Measurements from ENCODE around the gene PITX1.

Gene PITX1

GRCh38 chr5:134979416-134979815 lies 54.6 kb downstream of the PITX1 start:
- Histone ChIP-seq H3K9me3 (ENCODE audit: insufficient read depth, low read length) (peaks cover 69% of the 10 kb centered on the region), H3K27me3 (ENCODE audit: insufficient read depth, insufficient read length) (no peaks in the 10 kb centered on the region), H3K9ac (ENCODE audit: insufficient read length, low read depth) (no peak overlapping the region), H3K36me3 (ENCODE audit: insufficient read depth, insufficient read length, low read length) (no peaks in the 10 kb centered on the region), H3K4me3 (ENCODE audit: insufficient read length, low read depth) (no peak overlapping the region), H3K4me1 (ENCODE audit: insufficient read depth, insufficient read length) (no peaks in the 10 kb centered on the region)
- DNase-seq (ENCODE audit: low read depth, low spot score): no peak
- no peak for TF ChIP-seq SUZ12 (IDR thresholded peaks at IDR 0.05; ENCODE audit: extremely low read depth, insufficient read depth, insufficient read length)
